Nephron progenitor cell (in vitro differentiated cells): ENCODE data around the gene OTX2.

Source experiments
- DNase-seq: peaks from one replicate; pipeline ENCODE4 v3.0.0; 2021
- H3K27ac Mint-ChIP-seq: 2 replicates; pipeline ENCODE4 v1.8.0; 2021; ENCODE audit warnings: mild to moderate bottlenecking, moderate library complexity, mixed read lengths
- H3K27me3 Mint-ChIP-seq: 2 replicates; pipeline ENCODE4 v1.8.0; 2021; ENCODE audit warnings: mild to moderate bottlenecking, low read depth, mixed read lengths; ENCODE audit not compliant: poor library complexity
- H3K36me3 Mint-ChIP-seq: 2 replicates; pipeline ENCODE4 v1.8.0; 2021; ENCODE audit warnings: low read depth, mixed read lengths
- H3K4me1 Mint-ChIP-seq: 2 replicates; pipeline ENCODE4 v1.8.0; 2021; ENCODE audit warnings: mixed read lengths
- H3K4me3 Mint-ChIP-seq: 2 replicates; pipeline ENCODE4 v1.8.0; 2021; ENCODE audit warnings: mild to moderate bottlenecking, moderate library complexity, mixed read lengths
- H3K9me3 Mint-ChIP-seq: 2 replicates; pipeline ENCODE4 v1.8.0; 2021; ENCODE audit warnings: mild to moderate bottlenecking, moderate library complexity, mixed read lengths
- TF ChIP-seq, protein P1 (sequence below): fragments of 200-600 bp; sonication (generic); IDR thresholded peaks from 2 replicates; pipeline ENCODE4 v1.5.0; 2021; ENCODE audit warnings: antibody characterized with exemption

Gene OTX2

GRCh38 chr14:56787530-56787929 lies 22.7 kb downstream of the OTX2 start:
- no peak overlapping the region for H3K27ac Mint-ChIP-seq
- no peak for DNase-seq

GRCh38 chr14:56782711-56783110 lies 27.6 kb downstream of the OTX2 start:
- no peak for DNase-seq
- no peaks in the 10 kb centered on the region for H3K36me3 Mint-ChIP-seq
- H3K27me3 Mint-ChIP-seq = peaks cover 65% of the 10 kb centered on the region
- H3K4me1 Mint-ChIP-seq = no peaks in the 10 kb centered on the region
- H3K4me3 Mint-ChIP-seq = no peak overlapping the region
- TF ChIP-seq, protein P1, sequence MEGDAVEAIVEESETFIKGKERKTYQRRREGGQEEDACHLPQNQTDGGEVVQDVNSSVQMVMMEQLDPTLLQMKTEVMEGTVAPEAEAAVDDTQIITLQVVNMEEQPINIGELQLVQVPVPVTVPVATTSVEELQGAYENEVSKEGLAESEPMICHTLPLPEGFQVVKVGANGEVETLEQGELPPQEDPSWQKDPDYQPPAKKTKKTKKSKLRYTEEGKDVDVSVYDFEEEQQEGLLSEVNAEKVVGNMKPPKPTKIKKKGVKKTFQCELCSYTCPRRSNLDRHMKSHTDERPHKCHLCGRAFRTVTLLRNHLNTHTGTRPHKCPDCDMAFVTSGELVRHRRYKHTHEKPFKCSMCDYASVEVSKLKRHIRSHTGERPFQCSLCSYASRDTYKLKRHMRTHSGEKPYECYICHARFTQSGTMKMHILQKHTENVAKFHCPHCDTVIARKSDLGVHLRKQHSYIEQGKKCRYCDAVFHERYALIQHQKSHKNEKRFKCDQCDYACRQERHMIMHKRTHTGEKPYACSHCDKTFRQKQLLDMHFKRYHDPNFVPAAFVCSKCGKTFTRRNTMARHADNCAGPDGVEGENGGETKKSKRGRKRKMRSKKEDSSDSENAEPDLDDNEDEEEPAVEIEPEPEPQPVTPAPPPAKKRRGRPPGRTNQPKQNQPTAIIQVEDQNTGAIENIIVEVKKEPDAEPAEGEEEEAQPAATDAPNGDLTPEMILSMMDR = no peak
- H3K27ac Mint-ChIP-seq = no peak overlapping the region
- no peaks in the 10 kb centered on the region for H3K9me3 Mint-ChIP-seq

More at GRCh38 chr14:56787530-56787929, 22.7 kb downstream of the OTX2 start:
- Mint-ChIP-seq H3K9me3 (peaks cover 2% of the 10 kb centered on the region), H3K4me1 (no peaks in the 10 kb centered on the region), H3K4me3 (no peak overlapping the region), H3K36me3 (no peaks in the 10 kb centered on the region), H3K27me3 (peaks cover 80% of the 10 kb centered on the region)
- TF ChIP-seq, protein P1 = no peak

GRCh38 chr14:56774503-56774902 lies 35.8 kb downstream of the OTX2 start:
- H3K36me3 Mint-ChIP-seq = no peaks in the 10 kb centered on the region
- no peak overlapping the region for H3K4me3 Mint-ChIP-seq
- H3K4me1 Mint-ChIP-seq = no peaks in the 10 kb centered on the region
- DNase-seq = no peak
- H3K9me3 Mint-ChIP-seq = no peaks in the 10 kb centered on the region
- no peak overlapping the region for H3K27ac Mint-ChIP-seq
- TF ChIP-seq, protein P1 = no peak
- H3K27me3 Mint-ChIP-seq = peaks cover 31% of the 10 kb centered on the region

DNA sequence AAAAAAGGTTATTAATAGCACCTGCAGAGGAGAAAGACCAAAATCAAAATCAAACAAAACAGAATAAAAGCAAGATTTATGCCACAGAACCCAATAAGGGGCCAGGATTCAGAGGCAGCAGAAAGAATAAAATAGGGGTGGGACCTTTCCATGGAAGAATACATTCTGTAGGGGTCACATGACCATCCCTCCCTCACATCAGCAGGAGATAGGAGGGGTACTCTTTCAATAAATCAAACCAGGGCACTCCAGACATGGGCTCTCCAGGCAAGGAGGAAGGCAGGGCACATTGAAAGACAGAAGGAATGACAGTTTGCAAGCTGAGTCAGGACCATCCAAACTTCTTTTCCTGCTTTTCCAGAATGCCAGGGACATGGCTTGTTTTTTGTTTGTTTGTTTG lies 39.8 kb downstream of the OTX2 start:
- DNase-seq = no peak
- Mint-ChIP-seq H3K27ac (no peak overlapping the region), H3K36me3 (no peaks in the 10 kb centered on the region), H3K4me3 (no peak overlapping the region), H3K4me1 (no peaks in the 10 kb centered on the region), H3K9me3 (no peaks in the 10 kb centered on the region), H3K27me3 (peaks cover 9% of the 10 kb centered on the region)
- TF ChIP-seq, protein P1 = no peak

- peaks cover 14% of the 10 kb centered on the region for H3K27me3 Mint-ChIP-seq
- H3K4me1 Mint-ChIP-seq = peaks cover 22% of the 10 kb centered on the region
- no peaks in the 10 kb centered on the region for H3K36me3 Mint-ChIP-seq
- H3K9me3 Mint-ChIP-seq = peaks cover 3% of the 10 kb centered on the region
- TF ChIP-seq, protein P1 = no peak
- H3K27ac Mint-ChIP-seq = no peak overlapping the region
- H3K4me3 Mint-ChIP-seq = no peak overlapping the region
- DNase-seq = no peak
Observed at GRCh38 chr14:56760164-56760914, 49.9 kb downstream of the OTX2 start.

- Mint-ChIP-seq H3K36me3 (no peaks in the 10 kb centered on the region), H3K27me3 (peaks cover 9% of the 10 kb centered on the region)
- TF ChIP-seq, protein P1 = no peak
Observed at GRCh38 chr14:56759633-56760032, 50.6 kb downstream of the OTX2 start.

More at GRCh38 chr14:56759633-56760032, 50.6 kb downstream of the OTX2 start:
- Mint-ChIP-seq H3K9me3 (peaks cover 3% of the 10 kb centered on the region), H3K4me3 (no peak overlapping the region), H3K4me1 (peaks cover 27% of the 10 kb centered on the region), H3K27ac (no peak overlapping the region)
- DNase-seq = no peak
